HG03159 (cell line): ENCODE results near the gene SYNE4.
"Not testable (repeated sequence)": the region's sequence is repeated elsewhere in the genome, so short reads cannot be mapped to it uniquely, and the experiment has no call there.

Source experiments
- ATAC-seq: cut with Tn5 transposase; IDR thresholded peaks from one replicate; pipeline ENCODE4 v1.9.1; 2021; ENCODE audit warnings: mild to moderate bottlenecking, moderate library complexity; ENCODE audit not compliant: unreplicated experiment

The SYNE4 gene, protein sequence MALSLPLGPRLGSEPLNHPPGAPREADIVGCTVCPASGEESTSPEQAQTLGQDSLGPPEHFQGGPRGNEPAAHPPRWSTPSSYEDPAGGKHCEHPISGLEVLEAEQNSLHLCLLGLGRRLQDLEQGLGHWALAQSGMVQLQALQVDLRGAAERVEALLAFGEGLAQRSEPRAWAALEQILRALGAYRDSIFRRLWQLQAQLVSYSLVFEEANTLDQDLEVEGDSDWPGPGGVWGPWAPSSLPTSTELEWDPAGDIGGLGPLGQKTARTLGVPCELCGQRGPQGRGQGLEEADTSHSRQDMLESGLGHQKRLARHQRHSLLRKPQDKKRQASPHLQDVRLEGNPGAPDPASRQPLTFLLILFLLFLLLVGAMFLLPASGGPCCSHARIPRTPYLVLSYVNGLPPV

DNA sequence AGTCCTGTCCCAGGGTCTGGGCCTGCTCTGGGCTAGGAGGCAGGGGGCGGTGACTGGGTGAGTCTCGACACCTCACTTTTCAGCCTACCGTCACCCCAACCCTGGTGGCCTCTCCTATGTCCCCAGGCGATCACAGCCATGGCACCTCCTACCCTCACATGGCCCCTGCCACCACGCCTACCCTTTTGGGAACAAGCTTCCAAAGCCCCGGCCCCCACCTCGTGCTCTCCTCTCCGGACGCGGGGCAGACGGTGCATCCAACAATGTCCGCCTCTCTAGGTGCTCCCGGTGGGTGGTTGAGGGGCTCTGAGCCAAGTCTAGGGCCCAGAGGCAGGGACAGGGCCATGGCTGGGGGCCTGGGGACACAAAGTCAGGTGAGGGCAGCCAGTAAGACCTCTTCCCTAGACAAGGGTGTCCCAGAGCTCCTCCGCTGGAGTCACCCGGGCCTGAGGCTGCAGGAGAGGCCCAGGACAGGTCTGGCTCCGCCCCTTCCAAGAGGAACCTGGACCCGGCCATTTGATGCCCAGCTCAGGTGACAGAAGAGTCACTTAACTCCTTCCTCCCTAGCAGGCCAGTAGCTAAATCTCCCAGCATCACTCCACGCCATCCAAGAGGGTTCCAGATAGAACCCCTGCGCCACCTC is at the start of gene SYNE4:
Gene SYNE4 (minus strand): TSS at position 478 of the 643 bp plus-strand sequence. CDS start 132 bp downstream, at position 346.
- no peak for ATAC-seq

DNA sequence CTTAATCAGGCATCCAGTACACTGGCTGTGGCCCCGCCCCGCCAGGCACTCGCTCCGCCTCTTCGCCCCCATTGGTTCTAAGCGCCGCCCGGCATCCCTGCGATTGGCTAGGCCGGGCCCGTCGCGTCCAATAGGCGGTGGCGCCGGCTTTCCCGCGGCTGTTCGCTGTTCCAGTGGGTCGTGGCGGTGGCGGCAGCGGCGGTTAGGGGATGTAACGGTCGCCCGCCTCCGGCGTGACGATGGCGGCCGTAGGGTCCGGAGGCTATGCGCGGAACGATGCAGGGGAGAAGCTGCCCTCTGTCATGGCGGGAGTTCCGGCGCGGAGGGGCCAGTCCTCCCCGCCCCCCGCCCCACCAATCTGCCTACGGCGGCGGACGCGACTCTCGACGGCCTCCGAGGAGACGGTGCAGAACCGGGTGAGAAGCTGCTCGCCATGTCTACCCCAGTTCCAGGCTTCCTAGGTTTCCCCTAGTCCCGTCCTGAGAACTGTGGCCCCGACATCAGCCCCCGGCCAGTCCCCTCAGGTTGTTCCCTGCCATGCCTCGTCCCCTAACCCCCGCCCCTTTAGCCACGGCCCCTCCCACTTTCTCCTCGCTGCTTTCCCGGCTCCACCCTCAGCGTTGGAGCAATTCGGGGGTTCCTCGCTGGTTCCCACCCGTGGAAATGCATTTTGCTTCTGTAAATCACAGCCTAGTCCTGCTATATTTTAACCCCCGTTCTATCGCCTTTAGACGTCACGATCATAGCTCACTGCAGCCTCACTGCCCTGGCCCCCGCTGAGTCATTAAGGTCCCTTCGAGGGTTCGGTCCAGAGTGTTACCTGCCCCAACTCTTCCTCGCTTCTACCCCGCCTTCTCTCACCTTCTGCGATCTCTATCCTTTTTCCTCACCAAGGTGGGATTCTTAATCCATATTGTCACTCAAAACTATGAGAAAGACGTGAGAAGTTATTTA is 46.4 kb upstream of the SYNE4 start, which contains the start of gene WDR62:
Gene WDR62 (plus strand): TSS at position 165 of the 954 bp plus-strand sequence. CDS start 75 bp downstream, at position 240.
- ATAC-seq: peak; percentile 65

DNA sequence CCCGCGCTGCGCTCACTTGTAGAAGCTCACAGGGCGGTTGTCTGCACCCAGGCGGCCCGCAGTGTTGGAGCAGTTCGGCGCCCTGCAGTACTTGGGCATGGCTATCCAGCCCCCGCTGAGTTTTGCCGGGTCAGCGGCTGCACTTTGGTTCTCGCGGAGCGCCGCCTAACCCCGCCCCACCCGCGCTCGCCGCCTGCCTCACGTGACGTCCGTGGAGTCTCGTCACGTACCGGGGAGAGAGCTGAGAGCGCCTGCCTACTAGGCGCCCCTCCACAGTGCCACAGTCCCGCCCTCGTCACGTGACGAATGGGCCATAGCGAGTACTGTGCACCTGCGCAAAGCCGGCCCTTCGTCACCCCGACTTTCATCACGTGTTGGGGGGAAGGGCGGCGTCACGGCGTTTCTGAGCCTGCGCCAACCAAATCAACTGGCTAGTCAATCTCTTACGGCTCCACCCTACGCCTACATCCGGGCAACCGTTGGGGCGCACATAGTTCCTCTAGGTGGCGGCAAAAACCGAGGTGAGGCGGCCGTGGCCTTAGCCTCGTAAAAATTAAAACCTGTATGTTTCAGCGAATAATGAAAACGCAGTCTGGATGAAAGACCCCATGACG is 45.6 kb upstream of the SYNE4 start, which contains the start of gene THAP8:
Gene THAP8 (minus strand): TSS at position 167 of the 614 bp plus-strand sequence. CDS start 68 bp downstream, at position 99.
- peak; percentile 81 for ATAC-seq

DNA sequence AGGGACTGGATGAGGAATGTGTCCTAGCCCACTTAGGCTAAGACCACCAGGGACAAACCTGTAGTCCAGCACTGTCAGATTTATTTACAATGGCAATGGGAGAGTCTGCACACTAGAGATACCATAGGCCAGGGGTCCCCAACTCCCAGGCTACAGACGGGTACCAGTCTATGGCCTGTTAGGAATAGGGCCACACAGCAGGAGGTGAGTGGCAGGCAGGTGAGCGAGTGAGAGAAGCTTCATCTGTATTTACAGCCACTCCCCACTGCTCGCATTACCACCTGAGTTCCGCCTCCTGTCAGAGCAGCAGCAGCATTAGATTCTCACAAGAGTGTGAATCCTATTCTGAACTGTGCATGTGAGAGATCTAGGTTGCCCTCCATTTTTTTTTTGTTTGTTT is 43.0 kb upstream of the SYNE4 start:
- no peak for ATAC-seq

DNA sequence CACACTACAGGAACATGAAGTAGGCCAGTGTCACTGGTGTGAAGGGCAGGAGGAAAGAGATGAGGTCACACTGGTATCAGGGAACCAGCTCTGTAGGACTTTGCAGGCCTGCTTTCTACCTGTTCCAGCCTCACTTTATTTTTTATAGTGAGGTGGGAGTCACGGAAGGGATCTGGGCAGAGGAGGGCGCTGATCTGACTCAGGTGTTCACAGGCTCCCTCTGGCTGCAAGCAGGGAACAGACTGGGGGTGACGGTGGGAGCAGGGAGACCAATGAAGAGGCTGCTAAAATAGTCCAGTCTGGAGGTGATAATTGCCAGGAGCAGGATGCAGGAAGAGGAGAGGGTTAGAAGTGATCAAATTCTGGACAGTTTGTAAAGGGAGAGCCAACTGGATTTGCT is 42.6 kb upstream of the SYNE4 start:
- no peak for ATAC-seq

DNA sequence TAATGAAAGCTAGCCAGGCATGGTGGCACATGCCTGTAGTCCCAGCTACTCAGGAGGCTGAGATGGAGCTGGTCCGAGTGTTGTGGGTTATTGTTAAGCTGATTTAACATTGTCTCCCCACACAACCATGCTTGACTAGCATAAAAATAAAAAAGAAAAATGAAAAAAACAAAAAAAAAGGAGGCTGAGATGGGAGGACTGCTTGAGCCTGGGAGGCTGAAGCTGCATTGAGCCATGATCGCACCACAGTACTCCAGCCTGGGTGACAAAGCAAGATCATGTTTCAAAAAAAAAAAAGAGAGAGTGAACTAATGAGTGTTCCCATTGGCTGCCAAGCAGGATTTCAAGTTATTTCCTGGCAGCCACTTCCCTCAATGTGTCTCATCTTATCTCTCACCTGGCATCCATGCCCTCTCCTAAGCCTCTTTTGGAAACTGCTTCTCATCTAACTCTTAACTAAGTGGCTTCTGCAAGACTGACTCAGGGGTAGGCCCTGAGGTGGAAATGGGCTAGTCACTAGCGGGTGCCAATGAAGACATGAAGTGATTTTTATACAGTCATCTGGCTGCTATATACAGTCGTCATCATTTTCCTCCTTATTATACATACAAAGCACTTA is 40.6 kb upstream of the SYNE4 start:
- ATAC-seq: no peak

DNA sequence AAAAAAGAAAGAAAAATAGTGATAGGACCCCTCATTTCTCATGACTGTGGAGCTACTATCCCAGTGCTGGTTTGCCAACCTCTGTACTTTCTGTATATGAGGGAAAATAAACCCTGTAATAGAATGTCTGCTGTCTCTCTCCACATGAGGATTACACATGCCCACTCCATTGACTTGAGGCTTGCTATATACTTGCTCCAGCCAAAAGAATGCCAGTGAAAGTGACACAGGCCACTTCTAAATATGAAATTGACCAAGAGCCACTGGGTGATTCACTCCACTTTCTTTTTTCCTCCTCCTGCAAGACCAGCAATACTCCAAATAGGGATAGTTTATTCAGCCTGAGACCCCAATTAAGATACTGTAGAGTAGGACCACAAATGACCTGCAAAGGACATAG is 39.2 kb upstream of the SYNE4 start:
- ATAC-seq: no peak

DNA sequence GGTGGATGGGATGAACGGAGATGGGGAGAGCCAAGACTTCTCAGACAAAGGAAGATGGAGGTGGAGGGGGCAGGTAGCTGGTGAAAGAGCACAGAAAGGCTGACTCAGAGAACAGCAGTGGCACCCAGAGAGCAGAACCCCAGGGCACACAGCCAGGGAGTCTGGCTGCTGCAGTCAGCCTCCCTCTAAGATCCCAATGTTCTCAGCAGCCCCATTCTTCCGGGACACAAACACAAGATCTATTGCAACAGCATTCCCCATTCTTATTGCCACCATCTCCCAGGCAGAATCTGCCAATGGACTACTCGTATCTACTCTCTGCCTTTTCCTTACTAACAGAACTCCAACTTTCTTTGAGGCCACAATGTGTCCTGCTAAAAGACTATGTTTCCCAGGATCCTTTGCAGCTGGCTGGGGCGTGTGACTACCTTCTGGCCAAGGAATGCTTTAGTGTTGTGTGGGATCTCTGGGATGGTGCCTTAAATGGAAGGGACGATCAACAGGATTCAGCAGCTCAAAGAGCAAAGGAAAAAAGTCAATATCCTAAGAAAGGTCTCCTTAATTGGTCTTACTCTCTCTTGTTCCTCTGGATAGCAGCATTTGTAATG is 37.9 kb upstream of the SYNE4 start:
- ATAC-seq: no peak

DNA sequence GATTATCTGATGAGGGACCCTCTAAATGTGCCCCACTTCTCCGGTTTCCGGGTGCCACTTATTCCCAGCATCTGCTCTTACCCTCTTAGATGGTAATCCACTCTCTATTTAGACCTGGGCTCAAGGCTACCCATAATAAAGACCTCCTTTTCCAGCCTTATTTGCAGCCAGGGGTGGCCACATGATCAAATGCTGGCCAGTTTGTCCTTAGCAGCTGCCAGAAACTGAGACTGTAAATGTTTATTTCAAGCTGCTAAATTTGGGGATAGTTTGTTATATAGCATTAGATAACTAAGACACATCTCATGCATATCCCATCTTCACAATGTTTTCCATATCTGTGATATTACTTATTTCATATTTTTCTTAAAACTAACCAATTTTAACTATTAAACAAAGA is 35.3 kb upstream of the SYNE4 start:
- no peak for ATAC-seq

DNA sequence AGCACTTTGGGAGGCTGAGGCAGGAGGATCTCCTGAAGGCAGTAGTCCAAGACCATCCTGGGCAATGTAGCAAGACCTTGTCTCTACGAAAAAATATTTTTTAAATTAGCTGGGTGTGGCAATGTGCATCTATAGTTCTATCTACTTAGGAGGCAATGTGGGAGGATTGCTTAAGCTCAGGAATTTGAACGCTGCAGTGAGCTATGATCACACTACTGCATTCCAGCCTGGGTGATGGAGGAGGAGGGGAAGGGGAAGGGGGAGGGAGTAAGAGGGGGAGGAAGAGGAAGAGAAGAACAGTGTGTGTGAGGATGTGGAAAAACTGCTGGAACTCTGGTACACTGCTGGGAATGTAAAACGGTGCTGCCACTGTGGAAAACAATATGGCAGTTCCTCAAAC is 33.2 kb upstream of the SYNE4 start:
- ATAC-seq: no peak

DNA sequence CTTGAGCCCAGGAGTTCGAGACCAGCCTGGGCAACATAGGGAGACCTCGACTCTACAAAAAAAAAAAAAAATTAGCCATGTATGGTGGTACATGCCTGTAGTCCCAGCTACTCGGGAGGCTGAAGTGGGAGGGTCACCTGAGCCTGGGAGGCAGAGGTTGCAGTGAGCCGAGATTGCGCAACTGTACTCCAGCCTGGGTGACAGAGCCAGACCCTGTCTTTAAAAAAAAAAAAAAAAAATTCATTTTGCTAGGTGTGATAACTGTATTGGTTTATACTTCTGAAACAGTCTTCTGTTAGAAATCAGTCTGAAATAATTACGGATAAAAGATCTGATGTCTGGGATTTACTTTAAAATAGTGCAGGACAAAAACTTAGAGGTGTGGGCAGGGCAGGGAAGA is 32.5 kb upstream of the SYNE4 start:
- ATAC-seq: not testable (repeated sequence)

DNA sequence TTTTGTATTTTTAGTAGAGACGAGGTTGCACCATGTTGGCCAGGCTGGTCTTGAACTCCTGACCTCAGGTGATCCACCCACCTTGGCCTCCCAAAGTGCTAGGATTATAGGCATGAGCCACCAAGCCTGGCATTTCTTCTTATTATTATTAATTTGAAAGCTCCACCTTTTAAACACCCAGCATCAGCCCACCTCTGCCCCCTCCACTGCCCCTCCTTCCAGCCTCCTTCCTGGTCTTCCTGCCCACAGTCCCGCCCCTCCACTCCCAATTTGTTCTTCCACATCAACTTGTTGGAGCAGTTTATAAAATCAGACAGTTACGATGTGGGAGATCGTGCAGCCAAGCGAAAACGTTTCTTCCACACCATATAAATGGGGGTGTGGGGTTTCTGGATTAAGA is 31.9 kb upstream of the SYNE4 start:
- no peak for ATAC-seq

DNA sequence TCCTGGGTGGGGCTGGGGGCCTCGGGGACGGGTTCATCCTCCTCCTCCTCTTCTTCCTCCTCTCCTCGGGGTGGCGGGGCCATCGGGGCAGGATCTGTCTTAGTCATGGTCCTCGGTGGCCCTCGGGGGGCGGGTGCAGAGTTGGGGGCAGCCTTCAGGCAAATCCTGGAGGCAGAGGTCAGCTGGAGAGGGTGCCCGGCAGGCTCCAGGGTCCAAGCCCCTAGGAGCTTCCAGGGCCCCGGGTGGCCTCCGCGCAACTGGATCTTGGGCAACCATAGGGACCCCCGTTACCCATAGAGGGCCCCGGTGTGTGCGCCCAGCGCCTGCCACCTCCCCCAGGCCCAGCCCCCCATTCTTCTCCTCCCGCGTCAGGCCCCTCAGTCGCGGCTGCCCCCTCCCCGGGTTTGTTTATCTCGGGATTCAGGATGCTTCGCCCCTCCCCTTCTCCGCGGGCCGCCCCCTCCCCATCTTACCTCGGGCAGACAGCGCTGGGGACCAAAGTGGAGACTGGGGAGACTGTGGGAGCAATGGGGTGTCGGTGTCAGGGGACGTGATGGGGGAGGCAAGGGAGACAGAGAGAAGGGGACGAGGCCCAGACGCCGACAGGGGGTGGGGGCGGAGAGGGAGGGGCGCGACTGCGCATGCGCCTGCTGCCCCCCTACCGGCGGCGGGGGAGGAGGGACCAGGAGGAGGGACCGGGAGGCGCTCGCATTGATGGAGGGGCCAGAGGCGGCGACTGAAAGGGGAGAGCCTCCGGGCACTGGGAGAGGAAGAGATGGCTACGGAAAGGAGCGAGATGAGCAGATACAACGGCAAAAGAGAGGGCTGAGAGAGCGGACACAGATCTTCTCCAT is 23.9 kb upstream of the SYNE4 start, which contains the start of gene CLIP3:
Gene CLIP3 (minus strand): TSS at position 623 of the 854 bp plus-strand sequence. CDS start 516 bp downstream, at position 107.
- ATAC-seq: no peak

DNA sequence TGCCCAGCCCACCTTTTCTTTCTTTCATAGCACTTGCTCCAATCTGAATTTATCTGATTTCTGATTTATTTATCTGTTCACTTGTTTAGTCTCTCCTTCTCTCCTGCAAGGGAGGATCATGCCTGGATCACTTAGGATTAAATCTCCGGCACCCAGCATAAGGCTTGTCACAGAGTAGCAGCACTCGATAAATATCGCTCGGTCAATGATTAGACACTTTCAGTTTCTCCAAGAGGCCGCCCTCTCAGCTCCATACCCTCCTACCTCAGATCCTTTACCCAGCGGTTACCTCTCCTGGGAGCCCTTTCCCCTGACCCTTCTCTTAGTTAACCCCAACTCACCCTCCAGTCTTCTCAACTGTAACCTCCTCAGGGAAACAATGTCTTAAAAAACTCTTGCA is 22.7 kb upstream of the SYNE4 start:
- no peak for ATAC-seq

DNA sequence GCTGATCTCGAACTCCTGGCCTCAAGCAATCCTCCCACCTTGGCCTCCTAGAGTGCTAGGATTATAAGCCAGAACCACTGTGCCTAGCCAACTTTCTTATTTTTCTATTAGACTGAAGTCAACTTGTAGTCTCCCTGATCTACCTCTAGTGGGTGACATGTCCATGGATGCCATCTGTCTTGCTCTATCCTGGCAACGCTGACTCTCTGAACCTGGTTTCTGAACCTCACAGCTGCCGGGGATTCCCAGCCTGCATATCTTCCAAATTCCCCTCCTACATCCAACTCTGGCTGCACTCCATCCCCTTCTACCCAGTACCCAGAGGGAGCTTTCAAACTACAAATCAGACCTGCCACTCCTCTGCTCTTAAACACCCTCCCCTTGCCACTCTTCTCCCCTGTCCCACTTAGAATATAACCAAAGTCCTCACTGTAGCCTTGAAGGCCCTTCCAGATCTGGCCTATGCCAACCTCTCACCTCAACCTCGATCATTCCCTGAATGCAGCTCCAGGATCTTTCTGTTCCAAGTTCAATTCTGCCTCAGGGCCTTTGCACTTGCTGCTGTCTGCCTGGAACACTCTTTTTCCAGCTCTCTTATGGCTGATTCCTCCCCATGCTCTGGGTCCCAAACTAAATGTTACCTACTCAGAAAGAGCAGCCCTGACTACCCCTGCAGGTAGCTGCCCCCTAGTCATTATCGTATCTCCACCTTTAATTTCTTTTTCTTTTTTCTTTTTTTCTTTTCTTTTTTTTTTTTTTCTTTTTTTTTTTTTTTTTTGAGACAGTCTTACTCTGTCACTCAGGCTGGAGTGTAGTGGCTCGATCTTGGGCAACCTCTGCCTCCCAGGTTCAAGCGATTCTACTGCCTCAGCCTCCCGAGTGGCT is 21.9 kb upstream of the SYNE4 start:
- no peak for ATAC-seq

DNA sequence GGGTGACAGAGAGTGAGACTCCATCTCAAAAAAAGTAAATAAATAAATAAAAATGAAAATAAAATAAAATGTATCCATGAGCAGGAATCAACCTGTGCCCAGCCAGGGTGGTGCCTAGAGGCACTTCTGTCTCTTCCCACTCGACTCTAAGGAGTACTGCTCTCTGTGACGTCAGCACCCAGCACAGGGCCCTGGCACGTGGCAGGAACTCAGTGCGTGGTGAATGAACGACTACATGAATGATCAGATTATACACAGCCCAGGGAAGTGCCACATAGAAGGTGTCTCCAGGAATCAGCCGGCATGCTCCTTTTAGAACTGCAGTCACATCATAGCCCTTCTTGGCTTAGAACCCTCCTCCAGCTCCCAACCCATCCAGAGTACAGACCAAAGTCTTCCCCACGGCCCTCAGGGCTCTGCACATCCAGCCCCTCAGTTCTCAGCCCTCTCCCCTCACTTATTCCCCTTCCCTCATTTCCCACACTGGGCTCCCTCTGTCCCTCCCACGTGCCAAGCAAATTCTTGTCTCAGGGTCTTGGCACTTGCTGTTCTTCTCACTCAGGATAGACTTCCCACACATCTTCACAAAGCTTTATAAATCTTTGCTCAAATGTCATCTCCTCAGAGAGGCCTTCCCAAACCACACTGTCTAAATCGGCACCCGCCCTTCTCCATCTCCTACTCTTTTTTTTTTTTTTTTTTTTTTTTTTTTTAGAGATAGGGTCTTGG is 19.9 kb upstream of the SYNE4 start:
- no peak for ATAC-seq

DNA sequence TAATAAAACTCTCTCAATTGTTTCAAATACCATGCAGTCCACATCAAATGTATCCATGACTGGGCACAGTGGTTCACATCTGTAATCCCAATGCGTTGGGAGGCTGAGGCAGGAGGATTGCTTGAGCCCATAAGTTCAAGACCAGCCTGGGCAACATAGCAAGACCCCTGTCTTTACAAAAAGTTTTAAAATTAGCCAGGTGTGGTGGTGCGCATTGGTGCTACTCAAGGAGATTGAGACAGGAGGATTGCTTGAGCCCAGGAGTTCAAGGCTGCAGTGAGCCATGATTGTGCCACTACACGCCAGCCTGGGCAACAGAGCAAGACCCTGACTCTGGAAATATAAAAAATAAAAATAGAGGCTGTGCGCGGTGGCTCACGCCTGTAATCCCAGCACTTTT is 19.1 kb upstream of the SYNE4 start:
- ATAC-seq: no peak
